NCI-H1105 treated with DMSO at 0.1 percent for 48 hours (cell line): ENCODE data around the gene SLC9A6.

Source experiments
- DNase-seq: peaks from one replicate; lab custom pipeline; 2025; lab: John Stamatoyannopoulos, UW

The SLC9A6 gene

DNA sequence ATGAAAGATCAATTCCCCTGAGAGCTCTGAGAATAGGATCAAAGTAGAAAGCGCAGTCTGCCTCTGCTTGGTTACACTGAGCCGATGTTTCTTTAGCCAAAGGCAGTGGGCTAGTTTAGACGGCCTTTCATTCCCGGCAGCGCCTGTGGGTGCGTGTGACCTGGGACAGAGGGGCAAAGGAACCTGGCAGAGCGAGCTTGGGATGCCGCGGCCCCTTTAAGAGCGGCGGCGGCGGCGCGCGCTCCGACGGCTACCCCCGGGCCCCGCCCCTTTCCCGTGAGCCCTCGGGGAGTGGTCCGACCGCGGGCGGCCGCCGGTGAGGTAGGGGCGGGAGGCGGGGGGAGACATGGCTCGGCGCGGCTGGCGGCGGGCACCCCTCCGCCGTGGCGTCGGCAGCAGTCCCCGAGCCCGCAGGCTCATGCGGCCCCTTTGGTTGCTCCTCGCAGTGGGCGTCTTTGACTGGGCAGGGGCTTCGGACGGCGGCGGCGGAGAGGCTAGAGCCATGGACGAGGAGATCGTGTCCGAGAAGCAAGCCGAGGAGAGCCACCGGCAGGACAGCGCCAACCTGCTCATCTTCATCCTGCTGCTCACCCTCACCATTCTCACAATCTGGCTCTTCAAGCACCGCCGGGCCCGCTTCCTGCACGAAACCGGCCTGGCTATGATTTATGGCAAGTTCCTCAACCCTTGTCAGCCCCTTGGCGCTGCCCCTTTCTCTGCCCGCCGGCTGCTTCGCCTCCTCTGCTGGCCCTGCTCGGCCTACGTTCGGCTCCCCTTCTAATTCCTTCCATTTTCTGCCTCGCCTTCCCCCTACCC is at the start of gene SLC9A6:
Gene SLC9A6 (plus strand): TSS at position 279 of the 816 bp plus-strand sequence. CDS start 224 bp downstream, at position 503.
- peak; percentile 52 for DNase-seq

DNA sequence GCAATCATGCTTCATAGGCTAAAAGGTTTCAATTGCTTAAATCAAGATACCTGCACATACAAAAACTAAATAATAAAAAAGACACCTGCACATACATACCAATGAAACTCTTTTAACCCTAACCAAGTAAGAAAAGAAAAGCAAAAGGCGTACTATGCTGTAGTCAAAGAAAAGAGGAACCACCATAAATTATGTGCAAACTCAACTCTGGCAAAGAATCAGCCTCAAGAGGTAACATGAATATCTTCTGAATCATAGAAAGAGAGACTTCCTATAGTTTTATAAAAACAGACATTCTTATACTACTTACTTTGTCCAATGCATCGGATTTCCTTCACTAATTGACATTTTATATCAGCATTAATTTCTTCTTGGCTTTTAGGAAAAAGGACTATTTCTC is 40.7 kb upstream of the SLC9A6 start:
- DNase-seq: no peak

DNA sequence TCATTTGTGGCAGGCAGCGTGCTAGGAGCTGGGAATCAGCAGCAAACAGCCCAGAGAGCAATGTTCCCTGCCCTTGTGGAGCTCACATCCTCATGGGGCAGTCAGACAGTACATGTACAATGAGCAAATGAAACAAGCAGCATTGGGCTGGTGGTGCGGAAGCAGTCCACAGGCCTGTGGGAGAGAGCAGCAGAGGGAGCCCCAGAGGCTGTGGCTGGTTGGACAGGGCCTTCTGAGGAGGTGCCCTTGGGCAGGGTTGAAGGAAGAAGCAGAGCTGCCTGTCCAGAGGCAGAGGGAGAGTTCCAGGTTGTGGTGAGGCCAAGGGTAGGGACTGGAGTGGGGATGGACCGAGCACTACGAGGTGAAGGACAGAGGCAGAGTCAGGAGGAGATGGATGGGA is 33.9 kb upstream of the SLC9A6 start:
- DNase-seq: no peak

DNA sequence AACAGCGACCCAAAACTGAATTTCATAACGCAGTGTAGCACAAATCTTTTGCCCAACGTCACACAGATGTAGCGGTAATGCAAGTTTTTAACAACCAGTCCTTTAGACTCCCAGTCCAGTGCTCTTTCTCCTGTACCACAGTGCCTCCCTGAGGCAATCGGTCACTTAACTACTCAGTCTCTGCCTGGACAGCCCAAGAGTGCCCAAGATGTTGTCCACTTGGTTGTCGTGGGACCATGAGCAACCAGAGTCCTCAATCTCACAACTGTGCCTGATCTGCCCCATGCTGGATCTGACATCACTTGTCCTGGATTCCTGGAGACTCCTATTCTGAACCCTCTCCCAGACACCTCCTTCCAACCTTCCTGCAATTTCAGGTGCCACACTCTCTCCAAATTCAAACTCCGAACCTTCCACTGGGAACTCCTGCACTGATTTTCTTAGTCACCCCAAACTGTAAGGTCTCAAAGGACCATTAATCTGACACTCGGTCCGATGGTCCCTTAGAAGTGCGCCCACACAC is 12.1 kb upstream of the SLC9A6 start:
- no peak for DNase-seq

DNA sequence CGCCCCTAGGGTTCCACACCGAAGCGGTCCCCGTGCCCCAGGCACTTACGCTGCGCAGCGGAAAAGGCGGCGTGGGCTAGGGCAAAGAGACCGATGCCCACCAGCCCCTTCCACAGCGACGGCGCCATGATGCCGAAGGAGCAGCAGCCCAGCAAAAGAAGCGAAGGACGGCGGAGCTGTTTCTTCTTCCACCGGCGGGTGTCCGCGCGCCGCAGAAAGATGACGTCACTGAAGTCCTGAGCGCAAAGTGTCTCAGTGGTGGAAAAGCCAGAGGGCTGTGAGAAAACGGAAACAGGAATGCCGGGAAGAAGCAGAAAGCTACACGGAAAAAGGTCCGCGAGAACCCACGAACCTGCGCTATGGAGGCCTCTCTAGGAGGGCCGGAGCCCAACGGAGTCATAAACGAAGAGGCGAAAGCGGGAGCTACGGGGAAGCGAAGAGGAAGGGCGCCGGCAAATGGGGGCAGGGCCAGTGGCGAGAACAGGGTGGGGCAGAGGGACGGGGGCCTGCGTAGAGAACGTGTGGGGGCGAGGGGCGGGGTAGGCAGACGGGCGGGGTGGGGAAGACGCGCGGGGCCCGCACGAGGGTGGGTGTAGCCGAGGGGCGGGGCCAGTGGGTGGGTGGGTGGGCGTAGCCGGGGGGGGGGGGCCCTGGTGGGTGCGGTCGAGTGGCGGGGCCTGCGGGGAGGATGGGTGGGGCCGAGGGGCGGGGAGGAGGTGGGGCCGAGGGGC is 11.5 kb upstream of the SLC9A6 start, which contains the start of gene MMGT1:
Gene MMGT1 (minus strand): TSS at position 441 of the 731 bp plus-strand sequence. CDS start 313 bp downstream, at position 128.
- peak; percentile 75 for DNase-seq

DNA sequence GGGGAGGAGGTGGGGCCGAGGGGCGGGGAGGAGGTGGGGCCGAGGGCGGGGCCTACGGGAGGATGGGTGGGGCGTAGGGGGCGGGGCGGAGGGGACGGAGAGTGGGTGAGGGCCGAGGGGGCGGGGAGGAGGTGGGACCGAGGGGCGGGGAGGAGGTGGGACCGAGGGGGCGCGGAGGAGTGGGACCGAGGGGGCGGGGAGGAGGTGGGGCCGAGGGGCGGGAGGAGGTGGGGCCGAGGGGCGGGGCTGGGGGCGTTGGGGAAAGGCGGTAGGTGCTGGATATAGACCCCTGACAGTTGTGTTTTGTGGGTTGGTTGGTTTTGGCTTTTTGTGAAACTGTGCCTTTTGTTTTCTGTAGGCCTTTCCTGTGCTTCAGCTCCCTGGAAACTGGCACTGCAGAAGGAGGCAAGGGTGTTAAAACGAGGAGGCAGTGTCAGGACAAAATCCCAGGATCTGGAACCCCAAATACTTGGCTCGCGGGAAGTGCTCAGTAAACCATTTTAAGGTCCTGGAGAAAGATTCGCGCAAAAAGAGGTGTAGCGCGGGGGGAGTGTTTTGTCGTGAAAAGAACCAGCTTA is 10.9 kb upstream of the SLC9A6 start:
- DNase-seq: peak; percentile 46

DNA sequence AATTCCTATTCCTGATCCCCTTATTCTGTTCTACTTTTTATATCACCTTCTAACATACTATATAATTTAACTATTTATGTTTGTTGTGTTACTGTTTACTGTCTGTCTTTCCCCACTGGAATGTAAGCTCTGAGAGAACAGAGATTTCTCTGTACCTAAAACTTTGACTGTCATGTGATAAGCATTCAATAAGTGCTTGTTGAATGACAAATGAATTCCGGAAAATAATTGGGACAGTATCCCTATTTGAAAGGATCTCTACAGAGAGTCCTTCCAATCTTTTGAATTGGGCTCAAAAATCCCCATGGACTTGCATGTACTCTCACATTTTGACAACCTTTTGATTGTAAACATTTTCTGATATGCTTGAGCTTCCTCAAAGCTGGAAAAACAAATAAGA is 9.8 kb upstream of the SLC9A6 start:
- no peak for DNase-seq

DNA sequence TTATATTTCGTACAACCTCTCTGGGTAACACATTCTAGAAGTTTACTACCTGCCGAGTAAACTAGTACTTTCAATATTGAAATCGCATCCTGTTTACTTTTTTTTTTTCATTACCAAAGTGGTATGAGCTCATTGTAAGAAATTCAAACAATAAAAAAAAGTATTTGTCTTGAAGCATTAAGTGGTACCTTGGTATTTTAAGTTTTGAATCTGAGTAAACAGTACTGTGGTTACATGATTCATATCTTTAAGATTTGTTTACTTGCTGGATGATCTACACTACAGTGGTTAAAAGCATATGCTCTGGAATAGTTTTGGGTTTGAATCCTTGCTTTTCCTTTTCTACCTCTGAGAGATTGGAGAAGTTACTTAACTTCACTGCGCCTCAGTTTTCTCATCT is 7.6 kb upstream of the SLC9A6 start:
- DNase-seq: no peak

DNA sequence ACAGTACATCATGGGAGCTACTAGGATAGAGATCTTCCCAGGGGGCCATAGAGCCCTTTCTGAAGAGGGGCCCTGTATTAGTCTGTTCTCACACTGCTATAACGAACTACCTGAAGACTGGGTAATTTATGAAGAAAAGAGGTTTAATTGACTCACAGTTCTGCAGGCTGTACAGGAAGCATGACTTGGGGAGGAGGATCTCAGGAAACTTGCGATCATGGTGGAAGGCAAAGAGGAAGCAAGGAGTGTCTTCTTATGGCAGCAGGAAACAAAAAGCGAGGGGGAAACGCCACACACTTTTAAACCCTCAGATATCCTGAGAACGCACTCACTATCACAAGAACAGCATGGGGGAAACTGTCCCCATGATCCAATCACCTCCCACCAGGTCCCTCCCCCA is 4.2 kb upstream of the SLC9A6 start:
- no peak for DNase-seq

DNA sequence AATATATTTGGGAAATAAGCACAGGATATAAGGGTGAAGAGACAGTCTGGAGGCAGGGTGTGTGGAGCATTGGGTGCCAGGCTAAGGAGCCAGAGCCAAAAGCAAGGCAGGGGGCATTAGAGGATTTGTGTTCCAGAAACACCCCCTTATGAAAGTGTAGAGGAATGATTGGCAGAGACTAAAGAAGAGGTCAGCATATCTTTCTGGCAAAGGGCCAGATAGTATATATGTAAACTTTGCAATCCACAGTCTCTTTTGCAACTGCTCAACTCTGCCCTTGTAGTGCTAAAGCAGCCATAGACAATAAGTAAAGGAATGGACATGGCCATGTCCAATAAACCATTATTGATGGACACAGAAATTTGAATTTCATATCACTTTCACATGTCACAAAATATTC is 3.6 kb upstream of the SLC9A6 start:
- DNase-seq: no peak

DNA sequence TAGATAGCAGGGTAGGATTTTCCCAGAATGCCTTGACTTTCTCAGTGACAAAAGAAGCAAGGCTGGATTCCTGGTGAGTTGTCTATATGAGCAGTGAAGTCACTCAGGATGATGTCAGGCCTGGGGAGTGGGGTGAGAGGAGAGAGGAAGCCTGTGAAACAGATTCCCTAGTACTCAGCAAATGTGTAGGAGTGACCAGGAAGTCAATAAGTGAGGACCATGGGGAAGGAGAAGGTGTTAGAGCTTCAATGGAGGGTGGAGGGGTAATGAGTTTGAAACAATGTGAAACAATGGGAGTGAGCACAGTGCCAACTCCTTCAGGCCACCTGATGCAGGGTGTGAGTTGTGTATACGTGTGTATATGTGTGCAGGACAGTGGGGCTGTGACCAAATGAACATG is 2.4 kb upstream of the SLC9A6 start:
- DNase-seq: no peak

DNA sequence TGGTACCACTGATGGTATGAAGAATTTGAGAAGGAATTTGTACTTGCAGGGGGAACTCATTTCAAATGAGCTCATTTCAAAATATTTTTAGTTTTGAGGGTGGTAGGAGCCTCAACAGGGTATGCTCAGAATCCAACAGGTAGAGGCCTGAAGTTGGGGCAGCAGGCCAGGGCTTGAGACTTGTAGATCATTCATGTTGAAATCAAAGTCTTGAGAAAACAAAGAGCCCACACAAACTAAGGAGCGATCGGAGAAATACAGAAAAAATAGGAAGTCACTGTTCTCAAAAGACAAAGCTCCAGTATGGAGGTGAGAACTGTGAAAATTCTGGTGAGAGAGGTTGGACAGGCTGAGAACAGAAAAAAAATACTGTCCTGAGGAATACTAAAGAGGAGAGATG is 979 bp upstream of the SLC9A6 start:
- DNase-seq: no peak

DNA sequence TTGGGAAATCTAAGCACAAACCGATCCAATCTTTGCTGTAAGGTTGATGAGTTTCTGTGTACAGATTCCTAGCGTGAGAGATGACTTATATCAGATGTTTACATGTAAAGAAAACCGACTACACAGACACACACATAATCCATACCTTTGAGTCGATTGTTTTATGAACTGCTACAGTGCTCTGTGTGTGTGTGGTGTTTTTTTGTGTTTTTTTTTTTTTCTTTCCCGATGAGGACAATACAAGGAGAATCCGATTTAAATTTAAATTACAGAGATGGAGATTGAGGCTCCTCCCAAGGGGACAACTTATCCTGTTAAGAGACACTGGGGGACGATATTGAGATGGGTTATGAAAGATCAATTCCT is 461 bp upstream of the SLC9A6 start:
- DNase-seq: peak; percentile 36

DNA sequence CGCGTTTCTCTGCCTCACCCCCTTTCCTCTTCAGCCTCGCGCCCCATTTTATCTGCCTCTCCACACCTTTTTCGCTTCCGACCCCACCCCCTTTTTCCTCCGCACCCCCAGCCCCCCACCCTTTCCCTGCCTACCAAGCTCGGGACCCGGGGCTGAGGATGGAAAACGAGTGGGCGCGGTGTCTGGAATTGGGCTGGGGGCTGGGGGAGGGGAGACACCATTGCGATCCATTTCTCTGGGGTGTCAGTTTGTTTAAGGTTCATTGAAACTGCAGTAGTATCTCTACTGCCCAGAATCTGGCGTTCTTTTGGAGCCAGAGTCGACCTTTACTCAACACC is 707 bp downstream of the SLC9A6 start:
- DNase-seq: no peak

DNA sequence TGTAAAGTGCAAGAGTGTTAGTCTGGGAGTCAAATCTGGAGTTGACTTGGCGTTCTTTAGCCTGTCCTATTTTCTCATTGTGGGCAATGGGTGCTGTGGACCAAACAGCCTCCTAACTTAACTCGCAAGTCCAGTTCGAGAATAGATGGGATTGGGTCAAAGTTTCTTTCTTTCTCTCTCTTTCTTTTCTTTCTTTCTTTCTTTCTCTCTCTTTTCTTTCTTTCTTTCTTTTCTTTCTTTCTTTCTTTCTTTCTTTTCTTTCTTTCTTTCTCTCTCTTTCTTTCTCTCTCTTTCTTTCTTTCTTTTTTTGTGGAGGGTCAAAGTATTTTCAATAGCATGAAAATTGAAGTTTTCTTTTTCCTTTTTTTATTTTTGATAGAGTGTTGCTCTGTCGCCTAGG is 3.0 kb downstream of the SLC9A6 start:
- no peak for DNase-seq

DNA sequence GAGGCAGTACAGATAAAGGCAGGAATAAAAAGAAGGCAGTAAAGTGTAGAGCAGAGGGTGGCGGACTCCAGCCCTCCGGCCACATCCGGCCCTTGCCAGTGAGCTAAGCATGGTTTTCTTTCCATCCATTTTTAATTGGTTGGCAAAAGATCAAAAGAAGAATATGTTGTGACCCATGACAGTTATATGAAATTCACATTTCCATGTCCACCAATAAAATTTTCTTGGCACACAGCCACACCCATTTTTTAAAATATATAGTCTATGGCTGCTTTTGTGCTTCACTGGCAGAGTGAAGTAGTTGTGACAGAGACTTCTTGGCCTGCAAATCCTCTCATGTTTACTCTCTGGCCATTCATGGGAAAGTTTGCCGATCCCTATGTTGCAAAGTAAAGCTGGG is 29.8 kb downstream of the SLC9A6 start:
- DNase-seq: no peak

DNA sequence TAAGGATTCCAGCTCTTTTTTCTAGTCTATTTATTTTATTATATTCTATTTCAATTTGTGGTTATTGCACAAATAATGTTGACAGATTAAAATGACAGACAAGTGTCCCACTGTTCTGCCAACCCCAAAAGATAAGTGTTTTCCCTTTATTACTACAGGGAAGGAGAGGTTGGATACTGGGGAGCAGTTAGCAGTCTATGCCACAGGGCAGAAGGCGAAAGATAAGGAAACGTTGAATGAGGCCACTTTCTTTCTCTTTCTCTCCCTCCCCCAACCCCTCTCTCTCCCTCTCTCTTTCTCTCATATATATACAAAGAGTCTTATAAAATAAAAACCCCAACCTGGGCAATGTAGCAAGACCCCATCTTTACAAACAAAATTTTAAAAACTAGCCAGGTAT is 31.6 kb downstream of the SLC9A6 start:
- no peak for DNase-seq

DNA sequence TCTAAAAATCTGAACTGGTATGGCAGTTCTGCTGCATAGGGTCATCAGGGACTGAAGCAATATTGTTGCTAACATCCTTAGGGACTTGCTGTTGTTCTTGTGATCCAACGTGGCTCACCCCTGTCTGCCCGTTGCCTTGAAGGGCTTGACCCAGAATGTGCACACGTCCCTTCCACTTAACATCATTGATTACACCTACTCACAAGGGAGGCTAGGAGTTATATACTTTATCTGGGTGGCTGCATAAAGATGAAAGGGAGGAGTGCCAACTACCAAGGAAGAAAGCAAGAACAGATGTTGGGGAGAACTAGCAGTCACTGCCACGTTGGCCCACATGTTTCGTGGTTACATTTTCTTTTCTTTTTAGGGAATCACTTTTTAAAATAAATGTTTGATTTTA is 34.0 kb downstream of the SLC9A6 start:
- no peak for DNase-seq

DNA sequence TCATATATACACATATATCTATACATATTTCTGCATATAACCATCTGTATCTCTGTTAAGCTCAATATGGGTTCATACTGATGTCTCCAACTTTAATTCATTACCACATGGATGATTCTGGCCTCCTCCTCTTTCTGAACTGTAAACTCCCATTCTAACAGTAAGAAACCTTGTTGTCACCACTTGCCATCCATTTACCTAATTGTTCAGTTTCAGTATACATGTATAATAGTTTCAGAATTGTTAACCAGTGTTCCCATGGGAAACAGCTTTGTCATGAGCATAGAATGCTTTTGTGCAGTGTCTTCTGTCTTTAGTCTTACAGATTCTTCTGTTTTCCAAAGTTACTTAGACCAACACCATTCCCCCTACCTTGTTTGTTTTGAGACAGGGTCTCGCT is 35.9 kb downstream of the SLC9A6 start:
- no peak for DNase-seq

DNA sequence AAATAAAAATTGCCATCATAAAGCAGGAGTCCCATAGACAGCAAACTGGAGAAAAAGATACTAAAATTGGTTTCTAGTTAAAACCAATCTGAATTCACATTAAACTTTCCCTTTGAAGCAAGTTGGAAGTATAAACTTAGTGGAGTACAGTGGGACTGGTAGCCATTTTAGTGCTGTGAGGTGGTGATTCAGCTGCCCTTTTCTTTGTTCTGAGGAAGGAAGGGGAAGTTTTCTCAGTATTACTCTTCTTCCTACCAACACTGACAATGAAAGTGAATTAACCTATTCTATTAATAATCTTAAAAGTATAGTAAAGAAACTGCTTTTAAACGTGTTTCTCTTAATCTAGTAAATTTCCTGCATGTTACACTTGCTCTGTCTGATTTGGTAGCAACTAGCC is 36.7 kb downstream of the SLC9A6 start:
- no peak for DNase-seq

DNA sequence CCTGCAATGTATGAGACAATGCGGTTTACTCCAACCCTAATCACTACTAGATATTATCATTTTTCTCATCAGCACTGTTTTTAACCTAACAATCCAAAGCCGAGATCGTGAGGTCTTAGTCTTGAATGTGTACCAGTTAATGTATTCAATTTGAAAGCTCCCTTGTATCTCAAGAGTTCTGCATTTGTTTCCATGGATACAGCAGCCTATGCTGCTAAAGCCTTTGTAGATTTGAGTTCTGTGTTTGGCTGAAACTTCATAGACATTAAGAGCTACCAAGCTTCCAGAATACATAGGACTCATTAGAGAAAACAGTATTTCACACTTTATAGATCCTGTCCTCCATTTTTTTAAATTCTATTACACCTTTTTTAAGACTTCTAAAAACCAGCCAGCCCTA is 39.9 kb downstream of the SLC9A6 start:
- DNase-seq: no peak

DNA sequence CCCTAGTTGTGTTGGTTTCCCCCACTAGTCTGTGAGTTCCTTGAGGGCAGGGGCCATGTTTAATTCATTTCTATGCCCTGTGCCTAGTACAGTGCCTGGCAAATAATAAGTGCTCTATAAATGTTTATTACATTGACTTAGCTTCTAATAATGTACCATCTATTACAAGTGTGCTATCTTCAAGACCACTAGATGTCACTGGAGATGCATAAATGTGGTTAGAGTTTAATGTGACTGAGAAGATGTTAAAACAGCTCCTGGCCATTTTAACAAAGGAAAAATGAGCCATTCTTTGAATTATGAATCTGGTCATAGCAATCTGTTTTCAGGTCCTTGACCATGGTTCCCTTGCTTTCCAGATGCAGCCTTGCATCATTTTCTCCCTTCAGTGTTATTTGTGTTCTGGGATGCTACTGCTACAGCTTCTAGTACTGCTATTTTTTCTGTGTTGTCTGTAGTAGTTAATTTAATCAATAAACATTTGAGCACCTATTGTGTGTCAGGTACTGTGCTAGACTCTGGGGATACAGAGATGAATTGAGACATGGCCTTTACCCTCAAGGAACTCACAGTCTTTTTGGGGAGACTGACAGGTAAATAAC is 43.2 kb downstream of the SLC9A6 start:
- DNase-seq: peak; percentile 26

DNA sequence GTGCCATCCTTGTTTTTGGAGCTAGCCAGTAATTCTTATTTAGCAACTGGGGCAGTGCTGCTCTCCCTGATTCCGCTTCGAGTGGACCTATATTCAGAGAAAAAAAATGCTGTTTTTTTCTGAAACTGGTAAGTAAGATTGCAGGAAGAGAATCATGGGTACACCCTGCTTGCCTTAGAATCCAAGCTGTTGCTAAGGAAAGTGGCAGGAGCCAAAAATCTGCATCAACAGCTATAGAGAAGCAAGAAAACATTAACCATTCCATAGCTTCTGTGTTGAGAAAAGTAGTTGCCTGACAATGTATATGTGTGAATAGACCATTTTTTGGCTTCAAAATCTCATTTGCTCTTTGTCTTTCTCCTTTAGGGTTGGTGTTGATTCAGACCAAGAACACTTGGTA is 44.5 kb downstream of the SLC9A6 start:
- DNase-seq: no peak
